CD4-positive, alpha-beta T cell treated with Interleukin-10 for 1 hour (primary cell): ENCODE data around the gene PTPRD.
"Not testable (repeated sequence)": the region's sequence is repeated elsewhere in the genome, so short reads cannot be mapped to it uniquely, and the experiment has no call there.

Source experiments
- DNase-seq: peaks from one replicate; pipeline ENCODE4 v3.0.0-alpha.2; 2020

Gene PTPRD

GRCh38 chr9:8946461-8946860, 1666.3 kb downstream of the PTPRD start:
- DNase-seq: no peak

DNA sequence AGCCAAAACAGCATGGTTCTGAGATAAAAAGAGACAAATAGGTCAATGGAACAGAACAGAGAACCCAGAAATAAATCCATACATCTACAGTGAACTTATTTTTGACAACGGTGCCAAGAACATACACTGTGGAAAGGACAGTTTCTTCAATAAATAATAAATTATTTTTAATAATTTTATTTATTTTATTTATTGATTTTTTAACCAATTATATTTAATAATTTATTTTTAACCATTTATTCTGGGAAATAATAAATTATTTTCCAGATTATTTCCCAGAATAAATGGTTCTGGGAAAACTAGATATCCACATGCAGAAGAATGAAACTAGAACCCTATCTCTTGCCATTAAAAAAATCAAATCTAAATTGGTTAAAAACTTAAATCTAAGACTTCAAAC, 1669.4 kb downstream of the PTPRD start:
- DNase-seq: no peak

DNA sequence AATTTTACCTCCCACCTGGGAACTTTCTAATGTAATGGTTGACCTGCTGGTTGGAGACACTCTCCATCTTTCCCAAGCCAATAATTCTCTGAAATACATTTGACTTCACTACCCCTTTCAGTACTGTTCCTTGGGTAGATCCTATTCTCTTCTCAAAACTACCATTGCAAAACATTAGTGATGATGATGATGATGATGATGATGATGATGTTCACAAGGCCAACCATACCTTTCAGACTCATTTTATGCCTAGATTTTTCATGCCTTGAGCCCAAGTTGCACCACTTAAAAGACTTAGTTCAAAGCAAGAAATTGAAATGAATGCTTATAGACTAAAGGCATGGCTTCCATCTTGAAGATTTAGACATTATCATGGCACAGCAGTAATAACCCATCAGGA, 1672.2 kb downstream of the PTPRD start:
- DNase-seq: no peak

DNA sequence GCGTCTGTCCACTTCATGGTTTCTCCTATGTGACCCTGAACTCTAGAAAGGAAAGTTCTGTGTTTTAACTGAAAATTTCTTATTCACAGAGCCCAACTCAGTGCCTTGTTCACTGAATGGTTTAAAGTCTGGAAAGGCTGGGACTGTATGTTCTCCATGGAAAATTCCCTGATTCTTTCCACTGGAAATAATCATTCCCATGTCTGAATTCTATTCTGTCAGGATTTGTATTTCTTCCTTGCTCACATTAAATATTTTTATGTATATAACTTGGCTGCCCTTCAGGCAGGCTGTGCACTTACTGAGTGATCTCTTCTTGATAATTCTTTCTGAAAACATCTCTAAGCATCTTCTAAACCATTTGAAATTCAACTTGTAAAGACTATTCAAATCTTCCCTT, 1686.3 kb downstream of the PTPRD start:
- DNase-seq: no peak

GRCh38 chr9:8924562-8924961, 1688.2 kb downstream of the PTPRD start:
- no peak for DNase-seq

DNA sequence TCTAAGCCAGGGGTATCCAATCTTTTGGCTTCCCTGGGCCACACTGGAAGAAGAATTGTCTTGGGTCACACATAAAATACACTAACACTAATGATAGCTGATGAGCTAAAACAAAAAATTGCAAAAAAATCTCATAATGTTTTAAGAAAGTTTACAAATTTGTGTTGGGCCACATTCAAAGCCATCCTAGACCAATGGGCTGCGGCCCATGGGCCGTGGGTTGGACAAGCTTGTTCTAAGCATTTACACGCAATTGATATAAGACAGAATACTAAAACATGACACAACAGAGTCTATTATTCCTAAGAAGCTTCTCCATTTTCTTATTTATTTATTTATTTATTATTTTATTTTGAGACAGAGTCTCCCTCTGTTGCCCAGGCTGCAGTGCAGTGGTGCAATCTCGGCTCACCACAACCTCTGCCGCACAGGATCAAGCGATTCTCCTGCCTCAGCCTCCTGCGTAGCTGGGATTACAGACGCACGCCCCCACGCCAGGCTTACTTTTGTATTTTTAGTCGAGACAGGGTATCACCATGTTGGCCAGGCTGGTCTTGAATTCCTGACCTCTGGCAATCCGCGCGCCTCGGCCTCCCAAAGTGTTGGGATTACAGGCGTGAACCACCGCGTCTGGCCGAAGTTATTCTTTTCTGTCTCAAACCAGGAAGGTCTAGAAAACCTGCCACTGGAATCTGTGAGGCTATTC, 1692.2 kb downstream of the PTPRD start:
- not testable (repeated sequence) for DNase-seq

GRCh38 chr9:8917956-8918739, 1694.7 kb downstream of the PTPRD start:
- DNase-seq: no peak

DNA sequence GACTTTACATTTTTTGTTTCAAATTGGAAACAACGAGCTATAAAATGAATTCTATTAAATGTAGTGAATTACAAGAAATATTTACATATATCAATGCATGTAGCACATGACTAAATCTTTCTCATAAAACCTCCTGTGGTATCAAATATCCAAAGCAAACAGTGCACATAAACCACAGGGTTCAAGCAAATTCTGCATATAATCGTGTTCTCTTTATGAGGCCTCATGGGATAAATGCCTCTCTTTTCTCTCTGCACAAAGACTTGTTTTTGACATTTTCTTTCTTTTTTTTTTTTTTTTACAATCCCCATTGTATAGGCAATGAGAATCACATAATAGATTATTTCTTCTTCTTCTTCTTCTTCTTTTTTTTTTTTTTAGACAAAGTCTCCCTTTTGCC, 1696.0 kb downstream of the PTPRD start:
- DNase-seq: no peak

DNA sequence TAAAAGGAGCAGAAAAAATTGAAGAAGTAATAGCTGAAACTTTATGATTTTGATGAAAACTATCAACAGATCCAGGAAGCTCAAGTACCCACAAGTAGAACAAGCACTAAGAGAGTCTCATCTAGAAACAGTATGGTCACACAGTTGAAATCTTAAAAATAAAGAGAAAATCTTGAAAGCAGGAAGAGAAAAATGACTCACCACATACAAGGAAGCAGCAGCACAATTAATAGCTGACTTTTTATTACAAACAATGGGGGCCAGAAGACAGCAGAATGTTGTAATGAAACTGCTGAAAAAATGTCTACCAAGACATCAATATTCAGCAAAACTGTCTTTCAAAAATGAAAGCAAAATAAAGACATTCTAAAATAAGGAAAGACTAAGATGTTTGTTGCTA, 1704.9 kb downstream of the PTPRD start:
- no peak for DNase-seq

DNA sequence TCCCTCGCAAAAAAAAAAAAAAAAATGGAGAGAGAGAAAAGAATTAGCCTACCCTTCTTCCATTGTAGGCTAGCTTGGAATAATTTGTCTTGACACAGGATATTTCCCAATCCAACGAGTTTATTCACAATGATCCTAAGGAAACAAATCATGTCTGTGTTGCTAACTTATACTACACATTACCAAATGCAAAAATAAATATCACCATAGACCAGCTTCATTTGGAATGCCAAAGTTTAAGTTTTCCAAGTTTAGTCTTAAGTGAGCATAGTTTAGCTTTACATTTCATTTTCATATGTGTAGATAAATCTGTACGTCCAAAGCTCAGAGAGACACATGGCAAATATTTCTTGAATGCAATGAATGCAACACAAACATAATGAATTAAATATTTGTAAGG, 1707.1 kb downstream of the PTPRD start:
- DNase-seq: no peak

DNA sequence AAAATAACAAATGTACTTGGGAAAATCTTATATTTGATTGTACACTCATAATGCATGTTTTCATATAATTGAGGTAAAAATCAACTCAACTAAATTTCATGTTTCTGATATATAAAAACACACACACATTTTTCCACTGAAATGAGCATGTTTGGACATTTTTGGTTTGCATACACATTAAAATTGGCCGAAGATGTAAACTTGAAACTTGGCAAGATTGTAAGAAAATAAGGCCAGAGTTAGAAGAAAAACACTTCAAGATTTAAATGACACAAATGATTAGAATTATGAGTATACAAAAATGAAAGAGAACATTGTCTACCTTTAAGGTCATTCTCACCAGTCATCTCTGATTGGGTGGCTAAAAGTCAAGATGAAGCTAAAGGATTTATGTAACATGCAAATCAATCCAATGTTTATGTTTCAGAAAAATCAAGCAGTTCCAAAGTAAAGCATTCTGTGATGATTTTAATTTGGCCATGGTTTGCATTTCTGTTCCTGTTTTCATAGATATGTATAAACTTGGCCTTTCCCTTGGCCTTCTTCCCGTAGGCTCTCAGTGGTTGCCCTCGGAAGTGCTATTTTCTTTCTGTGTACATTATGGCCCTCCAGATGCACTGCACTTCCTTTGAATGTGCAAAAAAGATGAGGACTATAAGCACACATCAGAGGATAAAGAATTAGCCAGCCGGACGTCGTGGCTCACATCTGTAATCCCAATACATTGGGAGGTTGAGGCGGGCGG, 1707.9 kb downstream of the PTPRD start:
- DNase-seq: no peak

- no peak for DNase-seq
These were observed 1709.7 kb downstream of the PTPRD start for GRCh38 chr9:8903077-8903476.

DNA sequence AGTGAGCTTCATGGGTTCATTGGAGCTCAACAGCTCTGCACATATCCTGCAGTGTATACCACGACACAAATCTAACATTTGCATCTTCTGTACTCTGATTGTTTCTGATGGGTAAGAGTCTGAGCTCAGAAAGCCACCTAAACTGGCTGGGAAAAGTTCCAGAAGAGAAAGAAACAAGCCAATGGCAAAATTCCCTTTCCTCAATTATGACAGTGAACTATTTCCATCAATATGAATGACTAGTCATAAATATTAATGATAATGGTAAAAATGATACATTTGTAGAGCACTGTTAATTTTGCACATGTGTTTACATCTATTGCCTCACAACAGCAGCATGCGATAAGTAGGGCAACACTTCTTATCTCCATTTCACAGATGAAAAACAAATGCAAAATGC, 1711.7 kb downstream of the PTPRD start:
- no peak for DNase-seq

DNA sequence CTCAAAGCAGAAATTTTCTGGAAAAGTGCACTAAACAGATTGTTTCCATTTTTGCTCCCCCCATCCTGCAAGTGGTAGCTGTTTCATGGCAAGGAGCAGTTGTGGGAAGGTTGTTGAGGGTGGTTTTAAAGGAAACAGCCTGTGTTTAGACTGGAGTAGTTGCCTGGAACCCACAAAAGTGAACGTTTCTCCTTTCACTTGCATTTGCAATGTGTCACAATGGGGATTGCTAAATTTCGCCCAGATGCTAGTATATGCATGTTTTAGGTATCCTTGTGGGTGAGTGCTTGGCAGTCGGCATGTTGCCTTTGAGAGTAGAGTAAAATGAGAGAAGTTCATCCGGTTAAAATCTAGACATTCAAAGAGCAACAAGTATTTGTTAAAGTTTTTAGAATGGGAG, 1713.3 kb downstream of the PTPRD start:
- DNase-seq: no peak

DNA sequence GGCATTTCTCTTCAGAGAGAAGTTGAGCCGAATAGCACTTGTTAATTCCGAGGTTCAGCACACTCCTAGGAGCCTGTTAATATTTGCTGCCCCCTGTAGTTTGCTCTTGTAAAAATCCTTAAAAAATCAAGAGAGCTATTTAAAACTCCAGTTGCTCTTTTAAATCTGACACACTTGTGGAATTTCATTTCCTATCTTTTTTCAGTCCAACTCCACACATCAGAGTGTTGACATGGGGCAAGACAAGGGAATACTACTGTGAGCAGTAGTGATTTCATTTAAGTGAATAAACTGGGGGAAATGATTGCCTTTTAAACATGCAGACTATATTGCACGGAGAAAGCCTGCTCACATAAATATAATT, 1717.0 kb downstream of the PTPRD start:
- peak; percentile 19 for DNase-seq

GRCh38 chr9:8895106-8895860, 1717.5 kb downstream of the PTPRD start:
- DNase-seq: no peak

- DNase-seq: no peak
These were observed 1722.1 kb downstream of the PTPRD start for GRCh38 chr9:8890695-8891094.

DNA sequence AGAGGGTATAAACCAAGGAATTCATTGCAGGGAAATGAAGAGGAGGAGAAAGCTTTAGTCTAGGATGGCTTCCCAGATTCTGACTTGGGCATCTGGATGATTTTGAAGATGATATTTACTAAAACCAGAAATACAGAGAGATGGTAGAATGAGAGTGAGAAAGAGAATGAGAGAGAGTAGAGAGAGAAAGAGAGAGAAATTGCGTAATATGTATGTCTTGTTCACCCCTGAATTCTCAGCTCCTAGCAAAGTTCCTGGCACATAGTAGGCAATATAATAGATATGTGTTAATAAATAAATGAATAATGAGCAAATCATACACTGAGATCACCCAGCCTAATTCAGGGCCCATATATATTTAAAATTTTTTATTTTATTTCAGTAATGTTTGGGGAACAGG, 1723.7 kb downstream of the PTPRD start:
- DNase-seq: no peak

- DNase-seq: no peak
These were observed 1724.2 kb downstream of the PTPRD start for GRCh38 chr9:8888591-8888990.

DNA sequence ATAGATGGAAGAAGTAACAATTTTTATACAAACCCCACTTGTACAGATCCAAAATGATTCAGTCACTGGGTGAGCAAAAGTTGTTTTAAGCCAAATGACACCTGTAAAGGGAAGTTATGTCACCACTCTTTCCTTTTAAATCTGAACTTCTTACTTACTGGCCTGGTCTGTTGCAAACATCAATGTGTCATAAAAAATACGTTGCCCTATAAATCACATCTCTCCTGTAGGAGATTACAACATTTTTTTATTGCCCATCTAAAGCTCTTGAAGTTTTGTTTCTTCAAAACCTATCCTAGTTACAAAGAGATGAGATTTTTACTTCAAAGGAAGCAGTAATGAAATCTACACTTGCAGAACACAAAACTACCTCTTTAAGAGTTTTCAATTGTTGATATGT, 1725.4 kb downstream of the PTPRD start:
- DNase-seq: no peak

GRCh38 chr9:8883321-8883720, 1729.5 kb downstream of the PTPRD start:
- no peak for DNase-seq

- no peak for DNase-seq
These were observed 1732.7 kb downstream of the PTPRD start for GRCh38 chr9:8880060-8880459.

DNA sequence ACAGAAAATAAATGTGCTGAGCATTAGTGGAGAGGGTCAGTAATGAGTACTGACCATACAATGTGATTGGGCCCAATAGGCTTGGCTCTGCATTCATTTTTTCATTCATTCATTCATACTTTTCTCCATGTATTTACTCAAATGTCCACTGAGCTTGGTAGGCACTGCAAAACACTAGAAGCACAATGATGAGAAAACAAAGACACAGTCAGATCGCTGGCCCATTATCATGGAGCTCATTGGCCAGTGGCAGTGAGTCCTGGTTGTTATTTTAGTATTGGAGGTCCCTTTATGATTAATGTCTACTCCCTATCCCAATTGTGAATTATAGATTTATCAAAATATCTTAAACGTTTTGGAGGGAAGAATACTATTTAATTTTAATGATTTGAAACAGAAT, 1733.5 kb downstream of the PTPRD start:
- DNase-seq: no peak
